H1 (cell line): ENCODE measurements around the gene RNPS1. TPM values are rescaled to one million over a fixed set of nuclear protein-coding genes. Genes with fewer than 3 reads are reported as not detected.

ENCODE experiments used
- CTCF ChIA-PET: fragments of 300-600 bp; sonication (Branson Sonifier 250); formaldehyde crosslinking; loops from one replicate; lab custom pipeline; 2021; ENCODE audit not compliant: partially characterized antibody; lab: Charles Lee
- POLR2A ChIA-PET: fragments of 300-600 bp; sonication (Branson Sonifier 250); formaldehyde crosslinking; loops from one replicate; lab custom pipeline; 2021; ENCODE audit warnings: inconsistent platforms; ENCODE audit not compliant: partially characterized antibody; lab: Charles Lee
- DNase-seq, 2 experiments: peaks; one replicate each; pipeline versions ENCODE4 v3.0.0 to v3.0.0-alpha.2; 2010 to 2022; ENCODE audit warnings: low spot score in 2 of 2, low read depth in 1 of 2, mixed read lengths in 1 of 2
- FAIRE-seq: peaks from 2 replicates; lab custom pipeline; 2011; peaks lifted over from hg19 to GRCh38; lab: Jason Lieb, UNC
- H2AFZ ChIP-seq: 2 replicates; pipeline ENCODE4 v1.8.1; 2012; ENCODE audit warnings: low read length, inconsistent platforms
- H2AK5ac ChIP-seq: 2 replicates; pipeline ENCODE4 v1.6.1; 2013; ENCODE audit warnings: low read depth, low read length
- H2BK120ac ChIP-seq: replicated peaks from 2 replicates; pipeline ENCODE3; 2013; ENCODE audit warnings: low read depth, low read length, inconsistent platforms
- H2BK12ac ChIP-seq: 2 replicates; pipeline ENCODE4 v1.6.1; 2013; ENCODE audit warnings: low read depth, low read length
- H2BK15ac ChIP-seq: 2 replicates; pipeline ENCODE4 v1.6.1; 2013; ENCODE audit warnings: low read length
- H2BK20ac ChIP-seq: 2 replicates; pipeline ENCODE4 v1.6.1; 2013; ENCODE audit warnings: low read length
- H2BK5ac ChIP-seq: 2 replicates; pipeline ENCODE4 v1.6.1; 2013; ENCODE audit warnings: low read depth, low read length
- H3K14ac ChIP-seq: 2 replicates; pipeline ENCODE4 v1.6.1; 2013; ENCODE audit warnings: inconsistent platforms; ENCODE audit not compliant: insufficient read length
- H3K18ac ChIP-seq: 2 replicates; pipeline ENCODE4 v1.6.1; 2013; ENCODE audit warnings: low read length; ENCODE audit errors: extremely low read depth
- H3K23ac ChIP-seq: 2 replicates; pipeline ENCODE4 v1.6.1; 2013; ENCODE audit warnings: inconsistent platforms; ENCODE audit not compliant: insufficient read length
- H3K23me2 ChIP-seq: 2 replicates; pipeline ENCODE4 v1.6.1; 2013; ENCODE audit warnings: low read depth, low read length
- H3K27ac ChIP-seq: 2 replicates; pipeline ENCODE4 v1.6.1; 2011; ENCODE audit warnings: low read depth, low read length, inconsistent platforms
- H3K27me3 ChIP-seq, 4 experiments: replicated peaks in 1 of 4; 1 replicate in 1 of 4; 2 replicates in 3 of 4; pipeline versions ENCODE4 v1.6.1 to v1.8.1; 2011 to 2013; ENCODE audit warnings: low read length in 3 of 4, mild to moderate bottlenecking in 3 of 4, inconsistent platforms in 2 of 4, mixed read lengths in 2 of 4, moderate library complexity in 1 of 4; ENCODE audit not compliant: control insufficient read depth in 3 of 4, insufficient read depth in 3 of 4; ENCODE audit errors: extremely low read depth in 1 of 4
- H3K36me3 ChIP-seq, 4 experiments: 2 replicates each; pipeline versions ENCODE4 v1.6.1 to v1.8.1; 2011 to 2013; ENCODE audit warnings: mild to moderate bottlenecking in 4 of 4, low read length in 3 of 4, moderate library complexity in 2 of 4, control low read depth in 1 of 4, inconsistent platforms in 1 of 4; ENCODE audit not compliant: insufficient read depth in 4 of 4, control insufficient read depth in 2 of 4
- H3K4ac ChIP-seq: replicated peaks from 2 replicates; pipeline ENCODE3; 2013; ENCODE audit warnings: low read length, low read depth, mixed read lengths, inconsistent platforms; ENCODE audit not compliant: insufficient read length
- H3K4me1 ChIP-seq, 4 experiments: replicated peaks in 1 of 4; 1 replicate in 1 of 4; 2 replicates in 3 of 4; pipeline versions ENCODE4 v1.6.1 to v1.8.1; 2011 to 2013; ENCODE audit warnings: low read length in 3 of 4, inconsistent platforms in 2 of 4, mixed read lengths in 1 of 4; ENCODE audit not compliant: insufficient read depth in 4 of 4, control insufficient read depth in 3 of 4
- H3K4me2 ChIP-seq, 2 experiments: 2 replicates each; pipeline versions ENCODE4 v1.6.1 to v1.8.1; 2011 to 2013; ENCODE audit warnings: low read depth in 2 of 2, low read length in 2 of 2, control low read depth in 1 of 2, inconsistent platforms in 1 of 2, mild to moderate bottlenecking in 1 of 2; ENCODE audit not compliant: insufficient read depth in 1 of 2
- H3K4me3 ChIP-seq, 4 experiments: fragments of 200-600, 300-600 bp in 1 of 4; sonication (generic), shearing (Covaris generic), sonication (Bioruptor Twin) in 1 of 4; 2 replicates each; pipeline versions ENCODE4 v1.5.1 to v1.8.1; 2011 to 2016; ENCODE audit warnings: low read length in 4 of 4, low read depth in 3 of 4, control low read depth in 2 of 4, inconsistent platforms in 2 of 4, mild to moderate bottlenecking in 2 of 4, mixed read lengths in 1 of 4, moderate library complexity in 1 of 4; ENCODE audit not compliant: insufficient read depth in 2 of 4; ENCODE audit errors: extremely low read depth in 1 of 4
- H3K56ac ChIP-seq: replicated peaks from 2 replicates; pipeline ENCODE3; 2013; ENCODE audit warnings: low read depth, mild to moderate bottlenecking, mixed read lengths, low read length, inconsistent platforms; ENCODE audit not compliant: insufficient read length
- H3K79me1 ChIP-seq: 2 replicates; pipeline ENCODE4 v1.6.1; 2013; ENCODE audit warnings: low read depth, low read length, control low read depth
- H3K79me2 ChIP-seq, 2 experiments: 2 replicates each; pipeline versions ENCODE4 v1.6.1 to v1.8.1; 2012 to 2013; ENCODE audit warnings: low read length in 2 of 2, mild to moderate bottlenecking in 2 of 2, inconsistent platforms in 1 of 2; ENCODE audit not compliant: insufficient read depth in 2 of 2, control insufficient read depth in 1 of 2
- H3K9ac ChIP-seq, 4 experiments: replicated peaks in 1 of 4; 1 replicate in 1 of 4; 2 replicates in 3 of 4; pipeline versions ENCODE4 v1.6.1 to v1.8.1; 2011 to 2013; ENCODE audit warnings: low read depth in 3 of 4, low read length in 3 of 4, control low read depth in 2 of 4, mild to moderate bottlenecking in 2 of 4, moderate library complexity in 2 of 4, inconsistent platforms in 1 of 4; ENCODE audit errors: extremely low read depth in 1 of 4
- H3K9me3 ChIP-seq, 2 experiments: 2 replicates each; pipeline versions ENCODE4 v1.6.1 to v1.8.1; 2012 to 2013; ENCODE audit warnings: mild to moderate bottlenecking in 2 of 2, moderate library complexity in 2 of 2, control low read depth in 1 of 2, inconsistent platforms in 1 of 2, low read depth in 1 of 2, low read length in 1 of 2, mixed read lengths in 1 of 2; ENCODE audit not compliant: insufficient read depth in 2 of 2
- H4K20me1 ChIP-seq, 2 experiments: replicated peaks in 1 of 2; 2 replicates each; pipeline versions ENCODE3 to v1.8.1; 2011 to 2013; ENCODE audit warnings: inconsistent platforms in 2 of 2, low read length in 2 of 2, mild to moderate bottlenecking in 1 of 2; ENCODE audit not compliant: insufficient read depth in 2 of 2, control insufficient read depth in 1 of 2
- H4K5ac ChIP-seq: 2 replicates; pipeline ENCODE4 v1.6.1; 2013; ENCODE audit warnings: low read length, low read depth, mixed read lengths, inconsistent platforms; ENCODE audit not compliant: insufficient read length
- H4K8ac ChIP-seq: 2 replicates; pipeline ENCODE4 v1.8.0; 2013; ENCODE audit warnings: mild to moderate bottlenecking, moderate library complexity, low read length, inconsistent platforms; ENCODE audit not compliant: insufficient read depth; ENCODE audit errors: extremely low read depth
- H4K91ac ChIP-seq: replicated peaks from 2 replicates; pipeline ENCODE3; 2013; ENCODE audit warnings: low read length, mixed read lengths, inconsistent platforms; ENCODE audit not compliant: insufficient read length
- CREB1 ChIP-seq: IDR thresholded peaks from 2 replicates; pipeline ENCODE4 v1.6.1; 2012; ENCODE audit warnings: inconsistent platforms
- HDAC6 ChIP-seq: IDR thresholded peaks from one replicate; pipeline ENCODE4 v1.7.1; 2012; ENCODE audit warnings: low read depth, mild to moderate bottlenecking, inconsistent platforms, low read length, moderate library complexity
- POLR2AphosphoS5 ChIP-seq: IDR thresholded peaks from 2 replicates; pipeline ENCODE4 v1.6.1; 2011; ENCODE audit warnings: low read depth, low read length
- RNF2 ChIP-seq: fragments of 200-900, 300-1000 bp; sonication (generic); IDR thresholded peaks from 2 replicates; pipeline ENCODE4 v1.7.1; 2016; ENCODE audit warnings: borderline replicate concordance, low read depth, mild to moderate bottlenecking, antibody characterized with exemption, low read length; ENCODE audit not compliant: poor library complexity, severe bottlenecking; ENCODE audit errors: missing control alignments
- SAP30 ChIP-seq: fragments of 300-600 bp; sonication (generic); IDR thresholded peaks from 2 replicates; pipeline ENCODE4 v1.7.1; 2012; ENCODE audit warnings: low read length, moderate library complexity, mild to moderate bottlenecking, inconsistent platforms; ENCODE audit not compliant: insufficient read depth, insufficient replicate concordance
- WGBS, 2 experiments: shearing (Covaris generic) in 1 of 2; methylation state at CpG; one replicate each; pipeline versions ENCODE4 v1.1.6 to v1.1.7; 2013 to 2015; ENCODE audit warnings: low lambda C conversion rate in 2 of 2, mixed read lengths in 2 of 2, inconsistent platforms in 1 of 2, low coverage in 1 of 2, missing lambda C conversion rate in 1 of 2; ENCODE audit not compliant: insufficient replicate concordance in 2 of 2, insufficient coverage in 1 of 2, insufficient read length in 1 of 2; ENCODE audit errors: extremely low coverage in 1 of 2, missing lambda C conversion rate in 1 of 2; 5-methylcytosine and 5-hydroxymethylcytosine counted together
- polyA plus RNA-seq, 7 experiments: library from polyadenylated mRNA; depleted of rRNA in 3 of 7; stranded (reverse) in 5 of 7; unstranded in 2 of 7; fragments of >200 nt in 5 of 7; fragments of 200-250 nt in 2 of 7; gene quantifications; 1 replicate in 5 of 7; 2 replicates in 1 of 7; 4 replicates in 1 of 7; pipeline versions ENCODE4 v1.2.1 to v1.2.3, GENCODE V29; 2011 to 2013; ENCODE audit warnings: missing spikeins in 2 of 7, mixed read lengths in 2 of 7
- total RNA-seq: library from RNA; stranded (reverse); fragmentation: NEBNext Ultra II Directional; extraction: Animal tissue kit (Norgen Biotek cat#: 25700); gene quantifications from 2 replicates; pipeline ENCODE4 v1.2.1, GENCODE V29; 2021

RNPS1 gene
- total and polyA plus RNA-seq, 2 of the 8 experiments (the other 6 are each of a cell fraction or from before 2014, with no cell fraction given), result 330 to 350 TPM

GRCh38 chr16:2256531-2257140 is 11.3 kb downstream of the RNPS1 start:
- H3K9ac ChIP-seq, result no peak overlapping the region
- no peak for FAIRE-seq
- 95% methylated on average over 12 of the region's 12 CpGs; no CpG with 5 or more reads in 1 of the 2 experiments for WGBS, 2 experiments
- H2BK120ac ChIP-seq, result no peak overlapping the region
- no peak for TF ChIP-seq SAP30
- TF ChIP-seq POLR2AphosphoS5, result 0 out of 2 replicates have a peak, but pooled peaks have one; percentile 30
- TF ChIP-seq CREB1, result no peak
- no peak for TF ChIP-seq HDAC6
- no peak for TF ChIP-seq RNF2
- no peak overlapping the region for H3K4ac ChIP-seq
- H3K4me3 ChIP-seq, result no peak overlapping the region
- H4K20me1 ChIP-seq, result peaks cover 17 to 21% of the 10 kb centered on the region in 2 experiments
- no peak overlapping the region for H4K8ac ChIP-seq
- H2AFZ ChIP-seq, result no peak overlapping the region
- H3K23me2 ChIP-seq, result 0 out of 2 replicates have a peak, but pooled peaks cover 2% of the 10 kb centered on the region
- H2AK5ac ChIP-seq, result no peak overlapping the region
- no peak overlapping the region for H2BK15ac ChIP-seq
- no peak overlapping the region for H3K23ac ChIP-seq
- DNase-seq, result no peak
- no peaks in the 10 kb centered on the region for H3K27me3 ChIP-seq
- no peak overlapping the region for H2BK5ac ChIP-seq
- H4K91ac ChIP-seq, result no peak overlapping the region
- no peaks in the 10 kb centered on the region for H3K9me3 ChIP-seq
- H3K18ac ChIP-seq, result no peak overlapping the region
- H2BK20ac ChIP-seq, result no peak overlapping the region
- H3K14ac ChIP-seq, result no peak overlapping the region
- H3K27ac ChIP-seq, result no peak overlapping the region
- no peak overlapping the region for H3K4me2 ChIP-seq
- CTCF ChIA-PET, result interaction anchor here (0.8 to 1.8 kb wide), 6 partner anchors 9 to 244 kb away, joined by 3 to 5 read pairs (median 4); partner anchors contain the start of gene ABCA3
- H4K5ac ChIP-seq, result no peak overlapping the region
- peaks cover 0 to 22% of the 10 kb centered on the region in 2 experiments; a peak in 2 of 4 replicates for H3K79me2 ChIP-seq
- POLR2A ChIA-PET, result interaction anchor here (1.0 to 13.9 kb wide), 10 partner anchors 9 to 190 kb away, joined by 3 to 228 read pairs (median 4); partner anchors contain the start of genes BRICD5, DNASE1L2, PGP and RNPS1
- no peak overlapping the region for H2BK12ac ChIP-seq
- H3K79me1 ChIP-seq, result peaks cover 4% of the 10 kb centered on the region; the same call in 1 of the 2 replicates
- H3K4me1 ChIP-seq, result peaks cover 0 to 6% (median 5%) of the 10 kb centered on the region in 4 experiments; a peak in 5 of 7 replicates
- H3K56ac ChIP-seq, result no peak overlapping the region
- H3K36me3 ChIP-seq, result peaks cover 37 to 92% (median 66%) of the 10 kb centered on the region in 4 experiments
